ENCODE results near the gene CADM2.

- no peak for TF ChIP-seq POLR2A (IDR thresholded peaks at IDR 0.05; ENCODE audit: low read length)
- TF ChIP-seq GATA1 (IDR thresholded peaks at IDR 0.05; ENCODE audit: low read depth, low read length) = no peak
These were observed 549.9 kb downstream of the CADM2 start for GRCh38 chr3:85508659-85509058.

All from erythroblast (primary cell).